DOHH2 (cell line): ENCODE results near the gene COL4A2.

Experiments
- H3F3A ChIP-seq: fragments of 200-600 bp; sonication (generic), shearing (Covaris generic); 2 replicates; pipeline ENCODE4 v1.6.0; 2016; ENCODE audit warnings: antibody characterized with exemption, mild to moderate bottlenecking; ENCODE audit not compliant: control insufficient read depth, insufficient read depth
- H3K27ac ChIP-seq: fragments of 200-600 bp; sonication (generic); 2 replicates; pipeline ENCODE4 v1.5.1; 2014; ENCODE audit warnings: low read depth, mild to moderate bottlenecking, low read length, moderate library complexity
- H3K27me3 ChIP-seq: fragments of 200-600 bp; sonication (generic); 2 replicates; pipeline ENCODE4 v1.6.1; 2014; ENCODE audit warnings: mild to moderate bottlenecking, low read length, mixed read lengths; ENCODE audit not compliant: control insufficient read depth
- H3K36me3 ChIP-seq: fragments of 200-600 bp; sonication (generic); 2 replicates; pipeline ENCODE4 v1.6.1; 2014; ENCODE audit warnings: mild to moderate bottlenecking, low read length, moderate library complexity, mixed read lengths; ENCODE audit not compliant: control insufficient read depth
- H3K4me1 ChIP-seq: fragments of 200-600 bp; sonication (generic); 2 replicates; pipeline ENCODE4 v1.6.1; 2014; ENCODE audit warnings: mild to moderate bottlenecking, low read length, mixed read lengths; ENCODE audit not compliant: control insufficient read depth
- H3K4me2 ChIP-seq: fragments of 200-600 bp; sonication (generic); 2 replicates; pipeline ENCODE4 v1.6.0; 2014; ENCODE audit warnings: mild to moderate bottlenecking, low read length, moderate library complexity
- H3K4me3 ChIP-seq: fragments of 200-600 bp; sonication (generic); 2 replicates; pipeline ENCODE4 v1.5.1; 2014; ENCODE audit warnings: mild to moderate bottlenecking, low read length, mixed read lengths
- H3K79me2 ChIP-seq: fragments of 200-600 bp; sonication (generic); 2 replicates; pipeline ENCODE4 v1.6.1; 2014; ENCODE audit warnings: mild to moderate bottlenecking, low read length, mixed read lengths; ENCODE audit not compliant: control insufficient read depth
- H3K9me2 ChIP-seq: fragments of 200-600 bp; sonication (generic); replicated peaks from 2 replicates; pipeline ENCODE4 v1.6.1; 2014; ENCODE audit warnings: mild to moderate bottlenecking, low read length, mixed read lengths; ENCODE audit not compliant: control insufficient read depth
- H3K9me3 ChIP-seq: fragments of 200-600 bp; sonication (generic); 2 replicates; pipeline ENCODE4 v1.6.1; 2014; ENCODE audit warnings: antibody characterized with exemption, low read length, mixed read lengths; ENCODE audit not compliant: control insufficient read depth, insufficient read depth
- H4K20me1 ChIP-seq: fragments of 200-600 bp; sonication (generic); 2 replicates; pipeline ENCODE4 v1.6.0; 2014; ENCODE audit warnings: low read depth, mild to moderate bottlenecking, antibody characterized with exemption, low read length, moderate library complexity; ENCODE audit not compliant: control insufficient read depth, insufficient read depth
- EZH2phosphoT487 ChIP-seq: fragments of 200-600 bp; sonication (generic); IDR thresholded peaks from 2 replicates; pipeline ENCODE4 v1.6.1; 2017; ENCODE audit warnings: borderline replicate concordance, mild to moderate bottlenecking, antibody characterized with exemption, low read length, moderate library complexity, mixed read lengths
- TF ChIP-seq, protein P1 (sequence below): fragments of 200-600 bp; sonication (generic); IDR thresholded peaks from one replicate; pipeline ENCODE4 v1.5.1; 2014; ENCODE audit warnings: antibody characterized with exemption, mild to moderate bottlenecking, low read depth, low read length; ENCODE audit not compliant: poor library complexity, severe bottlenecking

COL4A2 gene

DNA sequence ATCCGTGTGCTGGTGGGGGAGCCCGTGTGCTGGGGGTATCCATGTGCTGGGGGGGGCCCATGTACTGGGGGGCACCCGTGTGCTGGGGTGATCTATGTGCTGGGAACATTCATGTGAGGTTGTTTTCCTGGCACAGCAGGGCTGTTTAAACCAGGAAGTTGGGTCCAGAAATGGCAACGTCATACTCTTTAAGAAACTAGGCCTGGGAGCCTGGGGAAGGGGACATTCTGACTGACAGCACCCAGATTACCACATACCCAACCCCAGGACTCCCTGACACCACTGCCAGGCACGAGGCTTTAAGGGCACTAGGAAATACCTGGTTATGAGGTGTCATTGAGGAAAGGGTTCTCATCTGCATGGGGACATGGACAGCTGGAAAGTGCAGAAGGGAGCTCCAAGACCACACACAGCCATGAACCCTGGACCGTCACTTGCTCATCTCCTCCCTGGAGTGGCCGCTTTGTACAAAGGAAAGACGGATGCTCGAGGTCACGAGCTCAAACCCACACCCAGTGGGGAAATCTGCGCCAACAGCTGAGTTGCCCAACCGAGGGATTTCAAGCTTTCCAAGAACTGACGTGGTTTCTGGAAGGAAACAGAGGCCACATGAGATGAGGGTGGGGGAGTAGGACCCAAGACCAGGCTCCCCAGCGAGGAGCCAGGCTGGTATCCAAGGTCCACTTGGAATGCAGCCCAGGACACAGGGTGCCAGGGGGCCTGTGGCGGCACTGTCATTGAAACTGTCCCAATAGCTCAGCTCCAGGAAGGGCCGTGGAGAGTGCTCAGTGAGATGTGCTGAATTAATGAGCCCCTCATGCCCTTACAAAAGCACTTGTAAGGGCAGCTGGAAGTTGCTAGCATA lies 213.6 kb downstream of the COL4A2 start:
- Histone ChIP-seq H3K4me3 (no peak overlapping the region), H4K20me1 (no peaks in the 10 kb centered on the region), H3K9me2 (no peaks in the 10 kb centered on the region), H3K4me2 (no peak overlapping the region), H3K4me1 (peaks cover 19% of the 10 kb centered on the region), H3K36me3 (no peaks in the 10 kb centered on the region), H3F3A (no peaks in the 10 kb centered on the region), H3K27ac (no peak overlapping the region), H3K27me3 (peaks cover 12% of the 10 kb centered on the region), H3K79me2 (no peaks in the 10 kb centered on the region), H3K9me3 (peaks cover 4% of the 10 kb centered on the region; the same call in 1 of the 2 replicates)
- TF ChIP-seq EZH2phosphoT487: no peak

DNA sequence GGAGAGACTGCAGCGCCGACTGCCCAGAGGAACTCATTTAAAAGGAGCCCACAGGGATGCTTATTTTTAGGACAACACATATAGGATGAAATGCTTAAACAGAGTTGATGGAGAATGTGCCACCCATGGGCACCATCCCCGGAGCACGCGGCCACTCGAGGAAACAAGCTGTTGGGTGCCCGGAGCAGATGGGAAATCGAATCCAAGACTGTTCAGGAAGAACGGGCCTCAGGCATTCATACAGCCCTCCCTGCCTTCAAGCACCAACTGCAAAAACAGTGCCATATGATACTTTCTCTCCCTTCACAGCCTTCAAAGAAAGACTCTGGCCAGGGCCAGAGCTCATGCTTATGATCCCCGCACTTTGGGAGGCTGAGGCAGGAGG lies 214.2 kb downstream of the COL4A2 start:
- TF ChIP-seq, protein P1, sequence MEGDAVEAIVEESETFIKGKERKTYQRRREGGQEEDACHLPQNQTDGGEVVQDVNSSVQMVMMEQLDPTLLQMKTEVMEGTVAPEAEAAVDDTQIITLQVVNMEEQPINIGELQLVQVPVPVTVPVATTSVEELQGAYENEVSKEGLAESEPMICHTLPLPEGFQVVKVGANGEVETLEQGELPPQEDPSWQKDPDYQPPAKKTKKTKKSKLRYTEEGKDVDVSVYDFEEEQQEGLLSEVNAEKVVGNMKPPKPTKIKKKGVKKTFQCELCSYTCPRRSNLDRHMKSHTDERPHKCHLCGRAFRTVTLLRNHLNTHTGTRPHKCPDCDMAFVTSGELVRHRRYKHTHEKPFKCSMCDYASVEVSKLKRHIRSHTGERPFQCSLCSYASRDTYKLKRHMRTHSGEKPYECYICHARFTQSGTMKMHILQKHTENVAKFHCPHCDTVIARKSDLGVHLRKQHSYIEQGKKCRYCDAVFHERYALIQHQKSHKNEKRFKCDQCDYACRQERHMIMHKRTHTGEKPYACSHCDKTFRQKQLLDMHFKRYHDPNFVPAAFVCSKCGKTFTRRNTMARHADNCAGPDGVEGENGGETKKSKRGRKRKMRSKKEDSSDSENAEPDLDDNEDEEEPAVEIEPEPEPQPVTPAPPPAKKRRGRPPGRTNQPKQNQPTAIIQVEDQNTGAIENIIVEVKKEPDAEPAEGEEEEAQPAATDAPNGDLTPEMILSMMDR: no peak
- no peak for TF ChIP-seq EZH2phosphoT487
- H3K9me2 ChIP-seq: no peaks in the 10 kb centered on the region
- peaks cover 7% of the 10 kb centered on the region; the same call in 1 of the 2 replicates for H3K9me3 ChIP-seq
- no peaks in the 10 kb centered on the region for H3F3A ChIP-seq
- H3K4me1 ChIP-seq: peaks cover 19% of the 10 kb centered on the region
- no peak overlapping the region for H3K4me2 ChIP-seq
- no peak overlapping the region for H3K4me3 ChIP-seq
- H3K79me2 ChIP-seq: no peaks in the 10 kb centered on the region
- no peaks in the 10 kb centered on the region for H4K20me1 ChIP-seq
- no peak overlapping the region for H3K27ac ChIP-seq
- H3K36me3 ChIP-seq: no peaks in the 10 kb centered on the region
- peaks cover 12% of the 10 kb centered on the region for H3K27me3 ChIP-seq

DNA sequence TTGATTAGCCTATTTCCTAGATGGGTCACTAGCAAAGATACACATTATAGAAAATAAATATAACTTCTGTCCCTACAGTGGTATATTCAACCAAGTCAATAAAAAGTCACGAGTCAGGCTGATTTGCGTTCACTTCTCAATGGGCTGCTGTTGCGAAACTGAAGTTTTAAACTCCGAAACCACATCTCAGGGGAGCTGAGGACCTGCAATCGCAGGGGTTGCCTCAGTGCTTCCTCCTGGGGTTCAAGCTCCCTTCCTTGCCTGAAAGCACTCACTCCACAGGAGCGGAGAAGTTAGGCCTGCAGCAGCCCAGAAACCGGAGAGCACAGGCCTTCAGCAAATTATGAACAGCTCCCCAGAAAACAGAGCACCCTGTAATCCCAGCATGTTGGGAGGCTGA lies 214.9 kb downstream of the COL4A2 start:
- Histone ChIP-seq H3F3A (no peaks in the 10 kb centered on the region), H3K4me2 (no peak overlapping the region), H4K20me1 (no peaks in the 10 kb centered on the region), H3K79me2 (no peaks in the 10 kb centered on the region), H3K36me3 (no peaks in the 10 kb centered on the region), H3K4me1 (peaks cover 19% of the 10 kb centered on the region), H3K27me3 (peaks cover 12% of the 10 kb centered on the region), H3K9me3 (peaks cover 7% of the 10 kb centered on the region; the same call in 1 of the 2 replicates), H3K4me3 (no peak overlapping the region), H3K9me2 (no peaks in the 10 kb centered on the region), H3K27ac (no peak overlapping the region)
- TF ChIP-seq EZH2phosphoT487: no peak
- TF ChIP-seq, protein P1: no peak

DNA sequence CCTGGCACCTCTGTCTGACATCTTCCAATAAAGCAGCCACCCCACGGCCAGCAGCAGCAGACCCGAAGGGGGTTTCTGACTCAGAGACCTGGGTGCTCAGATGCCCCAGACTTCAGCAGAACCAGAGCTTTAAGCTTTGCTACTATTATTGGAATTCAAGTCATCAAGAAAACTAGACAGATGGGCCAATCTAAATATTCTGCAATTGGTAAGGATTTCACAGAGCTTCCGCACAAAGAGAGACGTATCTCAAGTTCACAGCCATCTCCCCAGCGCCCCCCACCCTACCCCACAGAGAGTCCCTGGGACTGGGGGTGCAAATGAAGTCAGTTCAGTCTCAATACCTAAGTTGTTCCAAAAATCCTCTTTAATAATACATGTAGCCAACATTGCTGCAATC lies 215.6 kb downstream of the COL4A2 start:
- H3K4me2 ChIP-seq: no peak overlapping the region
- H3K4me1 ChIP-seq: peaks cover 16% of the 10 kb centered on the region

More for the DNA sequence above, 215.6 kb downstream of the COL4A2 start:
- peaks cover 7% of the 10 kb centered on the region; the same call in 1 of the 2 replicates for H3K9me3 ChIP-seq
- peaks cover 9% of the 10 kb centered on the region; the same call in 1 of the 2 replicates for H3K27me3 ChIP-seq
- no peaks in the 10 kb centered on the region for H3F3A ChIP-seq
- H3K79me2 ChIP-seq: no peaks in the 10 kb centered on the region
- no peaks in the 10 kb centered on the region for H3K9me2 ChIP-seq
- no peaks in the 10 kb centered on the region for H4K20me1 ChIP-seq
- no peaks in the 10 kb centered on the region for H3K36me3 ChIP-seq
- no peak overlapping the region for H3K4me3 ChIP-seq
- TF ChIP-seq, protein P1: no peak
- TF ChIP-seq EZH2phosphoT487: no peak
- H3K27ac ChIP-seq: no peak overlapping the region
